ENCODE data around the gene ZPBP.

ZPBP gene

GRCh38 chr7:50092579-50093491 is at the start of gene ZPBP:
ZPBP (minus strand) TSS chr7:50093246; CDS start chr7:50093194, 52 bp downstream.
- no peaks in the 10 kb centered on the region for H3K36me3 ChIP-seq (ENCODE audit: insufficient read depth, low read length)
- H3K9me3 ChIP-seq (ENCODE audit: control insufficient read depth, insufficient read depth, low read length): no peaks in the 10 kb centered on the region
- peak within 1 kb of the TSS; percentile 69; the same call in 1 of the 2 replicates for H3K9ac ChIP-seq (ENCODE audit: low read depth, low read length)
- no peaks in the 10 kb centered on the region for H3K4me1 ChIP-seq (ENCODE audit: insufficient read depth, low read length)

GRCh38 chr7:50142425-50143017 is 49.5 kb upstream of the ZPBP start:
- no peaks in the 10 kb centered on the region for H3K36me3 ChIP-seq (ENCODE audit: insufficient read depth, low read length)
- H3K4me1 ChIP-seq (ENCODE audit: insufficient read depth, low read length): no peaks in the 10 kb centered on the region
- no peaks in the 10 kb centered on the region for H3K9me3 ChIP-seq (ENCODE audit: control insufficient read depth, insufficient read depth, low read length)
- H3K9ac ChIP-seq (ENCODE audit: low read depth, low read length): no peak overlapping the region

DNA sequence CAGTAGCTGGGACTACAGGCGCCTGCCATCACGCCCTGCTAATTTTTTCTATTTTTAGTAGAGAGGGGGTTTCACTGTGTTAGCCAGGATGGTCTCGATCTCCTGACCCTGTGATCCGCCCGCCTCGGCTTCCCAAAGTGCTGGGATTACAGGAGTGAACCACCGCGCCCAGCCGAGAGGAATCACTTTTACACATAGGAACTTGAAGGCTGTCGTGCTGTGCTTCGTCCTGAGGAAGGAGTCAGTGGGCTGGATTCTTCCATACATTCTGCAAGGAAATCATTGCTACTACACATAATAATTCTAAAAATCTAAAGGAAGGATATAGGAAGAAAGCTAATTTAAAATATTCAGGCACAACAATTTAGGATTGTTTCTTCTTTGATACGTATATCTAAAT is 48.8 kb upstream of the ZPBP start:
- no peaks in the 10 kb centered on the region for H3K4me1 ChIP-seq (ENCODE audit: insufficient read depth, low read length)
- no peaks in the 10 kb centered on the region for H3K9me3 ChIP-seq (ENCODE audit: control insufficient read depth, insufficient read depth, low read length)
- no peak overlapping the region for H3K9ac ChIP-seq (ENCODE audit: low read depth, low read length)

DNA sequence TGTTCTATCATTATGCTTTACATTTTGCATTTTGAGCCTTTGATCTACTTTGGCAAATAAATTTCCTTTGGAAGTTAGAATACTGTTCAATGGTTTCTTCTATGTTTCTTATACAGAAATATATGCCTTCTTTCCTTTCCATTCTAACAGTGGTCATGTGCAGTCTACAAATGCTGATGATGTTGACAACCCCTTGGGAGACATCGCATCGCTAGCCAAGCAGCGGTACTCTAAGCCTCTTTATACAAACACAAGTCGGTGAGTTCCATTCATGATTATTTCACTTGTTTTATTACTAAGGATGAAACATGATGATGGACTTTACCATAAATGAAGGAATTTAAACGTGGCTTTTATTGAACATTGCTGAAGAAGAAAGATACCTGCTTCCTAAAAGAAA is 48.1 kb upstream of the ZPBP start:
- Histone ChIP-seq H3K36me3 (ENCODE audit: insufficient read depth, low read length) (no peaks in the 10 kb centered on the region), H3K9me3 (ENCODE audit: control insufficient read depth, insufficient read depth, low read length) (no peaks in the 10 kb centered on the region), H3K4me1 (ENCODE audit: insufficient read depth, low read length) (no peaks in the 10 kb centered on the region), H3K9ac (ENCODE audit: low read depth, low read length) (no peak overlapping the region)

More for the DNA sequence above, 48.8 kb upstream of the ZPBP start:
- H3K36me3 ChIP-seq (ENCODE audit: insufficient read depth, low read length): no peaks in the 10 kb centered on the region

- Histone ChIP-seq H3K9me3 (ENCODE audit: control insufficient read depth, insufficient read depth, low read length) (no peaks in the 10 kb centered on the region), H3K9ac (ENCODE audit: low read depth, low read length) (no peak overlapping the region), H3K36me3 (ENCODE audit: insufficient read depth, low read length) (no peaks in the 10 kb centered on the region), H3K4me1 (ENCODE audit: insufficient read depth, low read length) (no peaks in the 10 kb centered on the region)
Observed at GRCh38 chr7:50140688-50141087, 47.6 kb upstream of the ZPBP start.

GRCh38 chr7:50138101-50138500 is 45.1 kb upstream of the ZPBP start:
- no peak overlapping the region for H3K9ac ChIP-seq (ENCODE audit: low read depth, low read length)
- no peaks in the 10 kb centered on the region for H3K9me3 ChIP-seq (ENCODE audit: control insufficient read depth, insufficient read depth, low read length)
- H3K36me3 ChIP-seq (ENCODE audit: insufficient read depth, low read length): no peaks in the 10 kb centered on the region
- H3K4me1 ChIP-seq (ENCODE audit: insufficient read depth, low read length): no peaks in the 10 kb centered on the region

GRCh38 chr7:50125766-50126165 is 32.7 kb upstream of the ZPBP start:
- Histone ChIP-seq H3K9ac (ENCODE audit: low read depth, low read length) (no peak overlapping the region), H3K4me1 (ENCODE audit: insufficient read depth, low read length) (no peaks in the 10 kb centered on the region), H3K36me3 (ENCODE audit: insufficient read depth, low read length) (no peaks in the 10 kb centered on the region), H3K9me3 (ENCODE audit: control insufficient read depth, insufficient read depth, low read length) (no peaks in the 10 kb centered on the region)

- Histone ChIP-seq H3K4me1 (ENCODE audit: insufficient read depth, low read length) (no peaks in the 10 kb centered on the region), H3K9ac (ENCODE audit: low read depth, low read length) (no peak overlapping the region), H3K9me3 (ENCODE audit: control insufficient read depth, insufficient read depth, low read length) (no peaks in the 10 kb centered on the region), H3K36me3 (ENCODE audit: insufficient read depth, low read length) (no peaks in the 10 kb centered on the region)
Observed at GRCh38 chr7:50121286-50121685, 28.2 kb upstream of the ZPBP start.

DNA sequence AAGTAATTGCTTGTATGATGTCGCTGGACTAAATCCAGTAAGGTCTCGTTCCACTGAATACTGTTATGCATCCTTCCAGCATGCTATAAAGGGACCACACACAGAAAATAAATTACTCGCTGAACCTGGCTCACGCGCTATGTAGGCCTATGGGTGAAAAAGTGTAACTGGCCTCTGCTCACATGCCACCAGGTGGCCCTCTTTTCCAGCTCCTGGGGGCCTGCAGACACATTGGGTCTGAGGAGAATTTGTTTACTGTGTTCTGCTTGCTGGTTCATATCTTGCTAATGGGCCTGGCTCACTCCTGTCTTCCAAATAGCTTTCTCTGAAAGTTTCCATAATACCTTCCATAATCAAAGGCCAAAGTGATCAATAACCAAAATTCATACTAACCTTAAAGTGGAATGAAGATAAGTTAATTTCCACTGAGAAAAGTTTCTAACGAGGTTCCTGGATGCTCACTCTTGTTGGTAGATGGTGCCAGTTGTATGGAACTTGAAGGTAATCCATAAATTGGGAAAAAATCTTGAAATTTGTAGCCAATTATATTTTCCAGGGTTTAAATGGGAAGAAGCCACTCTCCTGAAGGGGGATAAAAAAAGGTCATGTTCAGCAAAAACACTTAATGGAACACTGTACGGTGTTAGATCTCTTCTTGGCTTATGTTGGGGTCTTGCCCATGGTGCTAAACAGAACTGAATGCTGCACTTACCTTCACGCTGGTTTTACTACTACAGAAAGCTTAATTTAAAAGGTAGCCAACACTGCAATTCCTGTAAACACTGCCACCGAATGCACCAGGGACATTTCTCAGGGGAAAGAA is 27.0 kb upstream of the ZPBP start:
- Histone ChIP-seq H3K9ac (ENCODE audit: low read depth, low read length) (no peak overlapping the region), H3K36me3 (ENCODE audit: insufficient read depth, low read length) (no peaks in the 10 kb centered on the region), H3K9me3 (ENCODE audit: control insufficient read depth, insufficient read depth, low read length) (no peaks in the 10 kb centered on the region), H3K4me1 (ENCODE audit: insufficient read depth, low read length) (no peaks in the 10 kb centered on the region)

GRCh38 chr7:50112250-50112649 is 19.2 kb upstream of the ZPBP start:
- Histone ChIP-seq H3K4me1 (ENCODE audit: insufficient read depth, low read length) (no peaks in the 10 kb centered on the region), H3K9ac (ENCODE audit: low read depth, low read length) (no peak overlapping the region), H3K36me3 (ENCODE audit: insufficient read depth, low read length) (0 out of 2 replicates have a peak, but pooled peaks cover 3% of the 10 kb centered on the region), H3K9me3 (ENCODE audit: control insufficient read depth, insufficient read depth, low read length) (no peaks in the 10 kb centered on the region; the same call in 1 of the 2 replicates)

- H3K9ac ChIP-seq (ENCODE audit: low read depth, low read length): no peak overlapping the region; the same call in 1 of the 2 replicates
- no peaks in the 10 kb centered on the region for H3K4me1 ChIP-seq (ENCODE audit: insufficient read depth, low read length)
- H3K9me3 ChIP-seq (ENCODE audit: control insufficient read depth, insufficient read depth, low read length): no peaks in the 10 kb centered on the region
- H3K36me3 ChIP-seq (ENCODE audit: insufficient read depth, low read length): no peaks in the 10 kb centered on the region
Observed at GRCh38 chr7:50101873-50102272, 8.8 kb upstream of the ZPBP start.

DNA sequence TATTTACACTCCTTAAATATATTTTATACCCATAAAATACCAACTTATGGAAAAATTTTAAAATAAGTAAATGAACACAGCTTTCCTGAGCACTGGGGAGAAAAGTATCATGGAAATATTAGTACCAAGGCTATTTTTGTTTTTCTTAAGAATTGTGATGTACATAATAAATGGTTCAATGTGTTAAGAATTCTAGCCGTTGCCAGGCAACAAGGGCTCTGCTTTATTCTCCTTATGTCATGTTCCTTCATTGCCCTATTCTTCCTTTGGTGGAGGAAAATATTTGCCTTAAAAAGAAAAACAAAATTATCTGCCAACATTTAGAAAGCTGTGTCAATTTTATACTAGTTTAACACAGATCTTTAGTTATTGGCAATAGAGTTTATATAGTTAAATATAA is 2.6 kb upstream of the ZPBP start:
- Histone ChIP-seq H3K36me3 (ENCODE audit: insufficient read depth, low read length) (no peaks in the 10 kb centered on the region), H3K4me1 (ENCODE audit: insufficient read depth, low read length) (no peaks in the 10 kb centered on the region), H3K9me3 (ENCODE audit: control insufficient read depth, insufficient read depth, low read length) (no peaks in the 10 kb centered on the region), H3K9ac (ENCODE audit: low read depth, low read length) (no peak overlapping the region)

DNA sequence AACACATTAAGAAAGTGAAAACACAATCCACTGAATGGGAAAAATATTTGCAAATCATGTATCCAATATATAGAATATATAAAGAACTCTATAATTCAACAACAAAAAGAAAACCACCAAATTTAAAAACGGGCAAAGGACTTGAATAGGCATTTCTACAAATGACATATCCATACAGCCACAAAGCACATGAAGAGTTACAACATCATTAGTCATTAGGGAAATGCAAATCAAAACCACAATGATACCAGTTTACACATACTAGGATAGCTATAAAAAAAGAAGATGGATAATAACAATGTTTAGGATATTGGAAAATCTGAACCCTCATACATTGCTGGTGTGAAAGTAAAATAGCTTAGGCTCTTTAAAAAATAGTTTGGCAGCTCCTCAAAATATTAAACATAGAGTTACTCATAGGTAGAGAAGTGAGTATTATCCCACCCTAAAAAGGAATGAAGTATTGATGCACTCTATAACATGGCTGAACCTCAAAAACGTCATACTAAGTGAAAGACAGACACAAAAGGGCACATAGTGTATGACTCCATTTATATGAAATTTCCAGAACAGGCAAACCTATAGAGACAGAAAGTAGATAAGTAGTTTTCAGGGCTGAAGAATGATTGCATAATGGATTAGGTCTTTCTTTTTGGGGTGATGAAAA is 4.5 kb downstream of the ZPBP start:
- no peak overlapping the region for H3K9ac ChIP-seq (ENCODE audit: low read depth, low read length)
- H3K9me3 ChIP-seq (ENCODE audit: control insufficient read depth, insufficient read depth, low read length): no peaks in the 10 kb centered on the region
- no peaks in the 10 kb centered on the region for H3K36me3 ChIP-seq (ENCODE audit: insufficient read depth, low read length)
- no peaks in the 10 kb centered on the region for H3K4me1 ChIP-seq (ENCODE audit: insufficient read depth, low read length)

GRCh38 chr7:50085344-50085743 is 7.7 kb downstream of the ZPBP start:
- Histone ChIP-seq H3K9me3 (ENCODE audit: control insufficient read depth, insufficient read depth, low read length) (no peaks in the 10 kb centered on the region), H3K9ac (ENCODE audit: low read depth, low read length) (no peak overlapping the region), H3K36me3 (ENCODE audit: insufficient read depth, low read length) (no peaks in the 10 kb centered on the region), H3K4me1 (ENCODE audit: insufficient read depth, low read length) (no peaks in the 10 kb centered on the region)
